ENCODE data around the gene ABCA13.

Gene ABCA13

DNA sequence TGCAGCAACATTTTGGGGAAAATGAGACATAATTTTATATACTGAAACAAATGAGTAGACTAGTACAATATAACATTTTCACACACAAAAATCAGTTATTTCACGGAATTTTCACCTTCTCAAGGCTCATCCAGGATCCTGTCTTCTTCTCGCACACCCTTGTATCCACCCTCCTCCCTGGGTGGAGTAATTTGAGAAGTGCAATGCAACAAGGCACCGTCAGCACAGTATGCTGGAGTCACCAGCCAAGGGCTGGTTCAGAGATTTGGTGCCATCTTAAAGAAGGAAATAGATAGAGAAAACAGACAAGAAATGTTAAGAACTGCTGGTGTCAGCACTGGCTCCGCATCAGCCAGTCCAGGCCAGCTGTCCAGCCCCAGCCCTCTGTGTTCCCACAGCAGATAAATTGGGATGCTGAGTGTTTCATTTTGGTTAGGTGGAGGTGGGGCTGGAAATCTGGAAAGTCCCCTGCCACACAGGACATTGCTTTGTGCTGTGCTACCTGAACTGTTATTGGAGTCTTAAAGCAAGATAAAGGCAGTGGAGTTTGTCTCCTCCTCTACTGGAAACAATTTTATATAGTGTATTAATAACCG lies 176.1 kb downstream of the ABCA13 start:
- DNase-seq (ENCODE audit: low read depth), result no peak
- H3K4me3 ChIP-seq (ENCODE audit: low read depth, low read length), result no peak overlapping the region

DNA sequence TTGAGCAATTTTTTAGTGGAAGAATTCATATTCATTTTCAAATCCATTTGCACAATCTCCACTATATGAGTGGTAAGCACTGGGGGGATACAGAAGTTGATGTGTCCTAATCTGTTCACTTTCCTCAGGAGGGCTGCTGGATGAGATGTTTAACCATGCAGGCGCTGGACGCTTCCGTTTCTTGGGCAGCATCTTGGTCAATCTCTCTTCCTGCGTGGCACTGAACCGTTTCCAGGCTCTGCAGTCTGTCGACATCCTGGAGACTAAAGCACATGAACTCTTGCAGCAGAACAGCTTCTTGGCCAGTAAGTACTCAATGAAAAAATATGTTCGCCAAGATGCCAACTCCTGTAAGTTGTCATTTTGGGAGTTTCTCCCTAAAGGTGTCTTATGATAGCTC lies 179.3 kb downstream of the ABCA13 start:
- no peak overlapping the region for H3K4me3 ChIP-seq (ENCODE audit: low read depth, low read length)
- no peak for DNase-seq (ENCODE audit: low read depth)

DNA sequence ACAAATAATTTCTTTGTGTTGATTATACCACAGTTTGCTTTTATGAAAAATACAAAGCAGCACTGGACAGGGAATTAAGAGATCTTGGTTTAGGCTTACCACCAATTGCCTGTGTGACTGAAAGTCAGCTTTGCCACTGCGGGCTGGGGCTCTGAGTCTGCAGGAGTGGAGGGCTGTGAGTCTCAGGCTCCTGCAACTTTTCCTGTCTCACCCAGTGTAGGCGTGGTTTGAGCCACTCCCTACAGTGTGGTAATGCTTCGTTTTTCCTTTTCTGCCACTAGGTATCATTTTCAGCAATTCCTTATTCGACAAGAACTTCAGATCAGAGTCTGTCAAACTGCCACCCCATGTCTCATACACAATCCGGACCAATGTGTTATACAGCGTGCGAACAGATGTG lies 180.6 kb downstream of the ABCA13 start:
- no peak overlapping the region for H3K4me3 ChIP-seq (ENCODE audit: low read depth, low read length)
- DNase-seq (ENCODE audit: low read depth), result no peak

DNA sequence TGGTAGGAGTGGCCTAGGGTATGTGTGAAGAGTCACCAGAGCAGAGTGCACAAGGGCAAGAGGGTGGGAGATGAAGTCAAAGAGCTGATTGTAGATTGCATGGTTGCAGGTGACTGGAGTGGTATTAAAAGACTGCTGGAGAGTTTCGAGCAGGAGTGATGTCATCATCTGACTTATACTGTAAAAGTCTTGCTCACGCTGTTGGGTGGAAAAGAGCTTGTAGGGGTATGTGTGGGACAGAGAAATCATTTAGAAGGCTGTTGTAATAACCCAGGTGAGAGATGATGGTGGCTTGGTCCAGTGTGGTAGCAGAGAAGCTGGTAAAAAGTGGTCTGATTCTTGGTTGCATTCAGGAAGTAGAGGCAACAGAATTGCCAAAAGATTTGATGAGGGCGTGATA lies 184.1 kb downstream of the ABCA13 start:
- no peak for DNase-seq (ENCODE audit: low read depth)
- H3K4me3 ChIP-seq (ENCODE audit: low read depth, low read length), result no peak overlapping the region

DNA sequence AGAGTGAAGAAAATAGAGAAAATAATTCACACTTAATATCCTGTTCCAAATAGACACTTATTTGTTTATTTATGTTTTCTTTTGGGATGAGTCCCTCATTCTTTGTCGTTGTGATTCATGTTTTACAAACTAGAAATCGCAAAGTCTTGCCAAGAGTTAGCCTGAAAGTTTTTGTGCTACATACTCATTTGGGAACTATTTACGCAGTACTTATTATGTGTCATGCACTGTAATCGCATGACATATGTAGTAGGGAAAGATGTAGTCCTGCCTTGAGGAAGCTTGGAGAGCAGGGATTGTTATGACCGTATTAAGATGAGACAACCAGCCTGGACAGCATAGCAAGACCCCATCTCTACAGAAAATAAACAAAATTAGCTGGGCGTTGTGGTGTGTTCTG lies 189.3 kb downstream of the ABCA13 start:
- no peak for DNase-seq (ENCODE audit: low read depth)
- H3K4me3 ChIP-seq (ENCODE audit: low read depth, low read length), result no peak overlapping the region

DNA sequence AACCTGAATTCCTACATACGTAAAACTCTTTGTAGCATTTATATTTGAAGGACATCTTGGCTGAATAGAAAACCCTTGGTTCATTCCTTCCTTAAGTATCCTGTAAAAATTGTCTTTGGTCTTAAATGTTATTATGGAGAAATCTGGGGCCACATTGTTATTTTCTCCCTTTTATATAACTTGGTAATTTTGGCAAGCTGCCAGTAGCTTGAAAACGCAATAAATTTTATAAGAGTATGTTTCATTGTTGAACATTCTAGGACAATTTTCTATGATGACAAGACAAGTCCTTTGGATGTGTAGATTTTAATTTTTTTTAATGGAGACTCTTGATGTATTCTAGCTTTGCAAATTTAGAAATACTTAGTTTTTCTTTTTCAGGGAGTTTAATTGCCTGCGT lies 191.9 kb downstream of the ABCA13 start:
- DNase-seq (ENCODE audit: low read depth), result no peak
- H3K4me3 ChIP-seq (ENCODE audit: low read depth, low read length), result no peak overlapping the region

DNA sequence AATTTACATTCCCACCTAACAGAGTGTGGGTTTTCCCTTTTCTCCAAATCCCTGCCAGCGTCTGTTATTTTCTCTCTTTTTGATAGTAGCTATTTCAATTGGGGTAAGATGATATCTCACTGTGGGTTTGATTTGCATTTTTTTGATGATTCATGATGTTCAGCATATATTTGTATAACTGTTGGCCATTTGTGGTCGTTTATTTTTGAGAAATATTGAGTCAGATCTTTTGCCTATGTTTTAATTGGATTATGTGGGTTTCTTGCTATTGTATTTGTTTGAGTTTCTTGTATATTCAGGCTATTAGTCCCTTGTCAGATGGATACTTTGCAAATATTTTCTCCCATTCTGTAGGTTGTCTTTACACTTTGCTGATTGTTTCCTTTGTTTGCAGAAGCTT lies 193.8 kb downstream of the ABCA13 start:
- no peak for DNase-seq (ENCODE audit: low read depth)
- no peak overlapping the region for H3K4me3 ChIP-seq (ENCODE audit: low read depth, low read length)

DNA sequence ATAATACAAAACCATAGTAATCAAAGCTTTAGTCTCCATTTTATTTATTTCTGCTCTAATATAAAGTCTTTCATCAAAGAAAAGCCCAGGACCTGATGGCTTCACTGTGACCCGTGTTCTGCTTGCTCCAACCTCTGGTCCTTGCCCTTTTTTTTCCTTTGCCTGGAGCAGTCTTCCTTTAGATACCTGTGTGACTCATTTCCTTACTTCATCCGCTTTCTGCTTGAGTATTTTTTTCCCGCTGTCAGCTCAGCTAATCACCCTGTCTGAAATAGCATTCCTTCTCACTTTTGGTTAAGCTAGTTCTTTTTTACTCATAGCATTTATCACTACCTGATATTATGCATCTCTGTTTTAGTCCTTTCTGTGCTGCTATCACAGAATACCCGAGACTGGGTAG lies 194.8 kb downstream of the ABCA13 start:
- no peak overlapping the region for H3K4me3 ChIP-seq (ENCODE audit: low read depth, low read length)
- no peak for DNase-seq (ENCODE audit: low read depth)

DNA sequence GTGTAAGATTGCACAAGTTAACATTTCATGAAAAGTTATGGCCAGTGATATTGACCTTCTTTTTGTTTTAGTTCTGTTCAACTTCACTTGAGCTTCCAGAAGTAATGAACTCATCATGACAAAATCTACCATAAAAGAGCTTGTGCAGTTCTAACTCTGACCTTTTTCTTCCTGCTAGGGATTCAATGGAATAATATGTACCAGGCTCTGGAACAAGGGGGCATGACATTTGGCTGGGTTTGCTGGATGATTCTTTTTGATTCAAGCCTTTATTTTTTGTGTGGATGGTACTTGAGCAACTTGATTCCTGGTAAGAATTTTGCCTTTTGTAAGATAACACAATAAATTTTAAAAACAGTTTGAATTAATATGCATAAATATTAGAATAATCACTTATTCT lies 205.0 kb downstream of the ABCA13 start:
- DNase-seq (ENCODE audit: low read depth), result no peak

DNA sequence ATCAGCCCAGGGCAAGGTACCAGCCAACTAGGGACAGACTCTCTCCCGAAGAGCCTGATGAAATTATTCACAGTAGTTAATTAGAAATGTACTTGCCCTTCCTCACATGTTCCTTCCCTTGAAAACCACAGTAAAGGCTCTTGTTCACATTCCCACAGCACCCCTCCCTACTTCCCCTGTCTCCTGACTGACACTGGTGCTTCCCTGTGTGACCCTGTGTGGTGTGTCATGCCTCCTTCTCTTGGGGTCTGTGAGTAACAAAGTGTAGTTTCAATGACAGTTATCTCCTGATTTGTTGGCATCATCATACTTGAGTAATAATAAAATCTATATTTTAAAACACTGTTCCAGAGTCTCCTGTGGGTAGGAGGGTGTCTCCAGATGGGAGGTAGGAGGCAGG lies 209.7 kb downstream of the ABCA13 start:
- H3K4me3 ChIP-seq (ENCODE audit: low read depth, low read length), result no peak overlapping the region
- DNase-seq (ENCODE audit: low read depth), result no peak

More for the DNA sequence above, 205.0 kb downstream of the ABCA13 start:
- no peak overlapping the region for H3K4me3 ChIP-seq (ENCODE audit: low read depth, low read length)

DNA sequence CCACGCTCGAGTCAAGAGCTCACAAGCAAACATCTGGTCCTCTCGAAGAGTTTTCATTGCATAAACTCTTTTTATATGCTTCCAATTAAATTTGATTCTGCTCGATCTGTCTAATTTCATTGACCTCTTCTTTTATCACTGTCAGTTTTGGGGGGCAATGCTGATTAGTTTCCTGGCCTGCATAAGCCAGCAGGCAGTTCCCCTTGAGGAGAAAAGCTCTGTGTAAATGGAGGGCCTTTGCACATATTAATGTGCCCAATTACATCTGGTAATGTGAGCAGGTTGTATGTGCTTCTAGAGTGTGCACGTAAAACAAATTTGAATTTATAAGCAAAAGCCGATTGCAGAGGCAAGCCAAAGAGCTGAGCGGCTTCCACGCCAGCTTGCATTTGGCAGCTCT lies 210.3 kb downstream of the ABCA13 start:
- H3K4me3 ChIP-seq (ENCODE audit: low read depth, low read length), result no peak overlapping the region
- DNase-seq (ENCODE audit: low read depth), result no peak

DNA sequence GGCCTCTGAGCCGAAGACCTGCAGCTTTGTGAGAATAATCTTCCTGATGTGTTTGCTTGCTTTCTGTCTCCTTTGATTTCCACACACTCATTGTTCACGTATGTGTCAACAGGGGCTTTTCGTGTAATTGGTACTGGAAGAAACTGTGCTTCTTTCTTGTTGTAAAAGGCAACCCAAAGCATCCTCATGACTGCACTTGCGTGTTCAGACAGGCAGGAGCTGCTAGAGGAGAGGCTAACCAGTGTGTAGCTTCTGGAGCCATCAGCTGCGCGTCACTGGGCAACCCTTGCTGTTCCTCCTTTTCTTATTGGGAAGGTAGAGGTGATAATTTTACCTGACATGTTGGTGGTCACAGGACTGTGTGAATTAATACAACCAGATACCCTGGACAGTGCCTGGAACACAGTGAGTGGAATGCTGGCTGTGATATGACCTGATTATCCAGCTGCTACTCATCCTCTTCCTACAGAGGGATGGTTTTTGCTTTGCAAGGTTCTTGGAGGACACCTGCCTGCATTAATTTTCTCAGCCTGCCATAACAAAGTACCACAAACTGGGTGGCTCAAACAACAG lies 213.0 kb downstream of the ABCA13 start:
- DNase-seq (ENCODE audit: low read depth), result no peak

DNA sequence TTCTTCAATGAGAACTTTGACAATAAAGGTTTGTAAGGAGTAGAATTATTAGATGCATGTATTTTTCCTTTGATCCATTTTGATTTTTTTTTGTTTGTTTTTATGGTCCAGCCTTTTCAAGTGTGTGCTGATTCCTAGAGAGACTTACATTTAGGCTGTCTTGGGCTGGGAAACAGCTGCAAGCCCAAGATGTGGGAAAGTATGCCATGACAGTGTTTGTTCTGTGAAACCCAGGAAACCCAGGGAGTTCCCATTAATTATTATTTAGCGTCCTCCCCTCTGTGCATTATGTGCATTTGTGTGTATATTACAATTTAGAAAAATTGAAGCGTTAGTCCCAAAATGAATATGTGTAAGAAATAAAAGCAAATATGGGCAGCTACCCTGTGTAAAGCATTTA lies 216.7 kb downstream of the ABCA13 start:
- DNase-seq (ENCODE audit: low read depth), result no peak
- H3K4me3 ChIP-seq (ENCODE audit: low read depth, low read length), result no peak overlapping the region

More for the DNA sequence above, 213.0 kb downstream of the ABCA13 start:
- H3K4me3 ChIP-seq (ENCODE audit: low read depth, low read length), result no peak overlapping the region

DNA sequence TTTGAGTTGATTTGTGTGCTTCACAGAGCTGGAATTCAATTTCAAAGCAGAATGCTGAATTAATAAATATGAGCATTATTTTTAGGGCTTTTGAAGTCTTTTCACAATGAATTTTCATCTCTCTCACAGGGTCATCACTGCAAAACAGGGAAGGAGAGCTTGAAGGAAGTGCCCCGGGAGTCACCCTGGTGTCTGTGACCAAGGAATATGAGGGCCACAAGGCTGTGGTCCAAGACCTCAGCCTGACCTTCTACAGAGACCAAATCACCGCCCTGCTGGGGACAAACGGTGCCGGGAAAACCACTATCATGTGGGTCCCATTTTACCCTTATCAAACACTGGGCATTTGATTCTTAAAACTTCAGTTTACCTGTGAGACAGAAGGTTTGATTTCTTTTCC lies 217.7 kb downstream of the ABCA13 start:
- no peak overlapping the region for H3K4me3 ChIP-seq (ENCODE audit: low read depth, low read length)
- DNase-seq (ENCODE audit: low read depth), result no peak

DNA sequence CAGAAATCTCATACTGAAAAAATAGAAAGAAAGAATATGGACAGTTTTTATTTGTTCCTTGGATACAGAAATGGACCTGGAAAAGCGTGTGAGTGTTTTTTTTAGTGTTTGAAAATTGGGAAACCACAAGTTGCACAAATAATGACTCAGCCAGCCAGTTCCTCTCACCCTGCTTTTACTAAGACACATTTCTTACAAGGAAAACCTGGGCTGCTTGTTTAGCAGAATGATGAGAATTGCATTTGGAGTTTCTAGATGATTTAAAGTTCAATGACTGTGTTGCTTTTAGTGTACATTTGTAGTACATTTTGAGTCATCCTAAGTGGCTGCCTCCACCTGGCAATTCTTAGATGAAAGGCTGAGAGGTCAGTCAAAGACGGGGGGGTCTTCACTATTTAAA lies 218.7 kb downstream of the ABCA13 start:
- no peak overlapping the region for H3K4me3 ChIP-seq (ENCODE audit: low read depth, low read length)
- DNase-seq (ENCODE audit: low read depth), result peak; percentile 12

DNA sequence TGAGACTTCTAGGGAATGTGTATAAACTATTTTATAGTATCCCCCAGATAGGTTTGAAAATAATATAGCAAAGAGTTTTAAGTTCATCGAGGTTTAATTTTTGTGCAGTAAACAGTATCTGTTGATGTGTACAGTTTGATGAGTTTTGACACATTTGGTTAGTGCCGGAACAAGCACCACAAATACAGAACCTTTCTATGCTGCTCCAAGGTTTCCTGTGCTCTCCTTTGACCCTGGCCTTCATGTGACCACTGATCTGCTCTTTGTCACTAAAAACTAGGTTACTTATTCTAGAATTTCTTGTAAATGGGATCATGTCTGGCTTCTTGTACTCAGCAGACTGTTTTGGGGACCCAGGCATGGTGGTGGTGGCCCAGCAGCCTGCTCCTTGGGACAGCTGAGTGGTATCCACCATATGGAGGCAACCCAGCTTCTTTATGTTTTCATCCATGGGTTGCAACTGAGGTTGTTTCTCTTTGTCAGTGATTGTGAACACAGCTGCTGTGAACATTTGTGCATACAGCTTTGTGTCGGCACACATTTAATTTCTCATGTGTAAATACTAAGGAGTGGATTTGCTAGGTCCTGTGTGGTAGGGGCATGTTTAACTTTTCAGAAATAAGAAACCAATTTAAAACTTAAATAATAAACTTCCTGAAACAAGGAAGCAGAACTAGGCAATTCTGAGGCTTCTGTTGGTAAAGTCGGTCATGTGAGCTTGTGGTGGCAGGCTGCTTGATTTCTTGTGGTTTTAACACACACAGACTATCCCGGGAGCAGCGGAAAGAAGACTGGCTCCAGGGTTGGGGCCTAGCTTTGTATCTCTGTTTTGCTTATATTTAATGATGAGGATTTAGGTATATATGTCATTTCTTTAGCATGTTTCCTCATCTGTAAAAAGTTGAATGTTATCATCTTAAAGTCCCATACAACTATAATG lies 219.4 kb downstream of the ABCA13 start:
- H3K4me3 ChIP-seq (ENCODE audit: low read depth, low read length), result no peak overlapping the region
- DNase-seq (ENCODE audit: low read depth), result no peak

DNA sequence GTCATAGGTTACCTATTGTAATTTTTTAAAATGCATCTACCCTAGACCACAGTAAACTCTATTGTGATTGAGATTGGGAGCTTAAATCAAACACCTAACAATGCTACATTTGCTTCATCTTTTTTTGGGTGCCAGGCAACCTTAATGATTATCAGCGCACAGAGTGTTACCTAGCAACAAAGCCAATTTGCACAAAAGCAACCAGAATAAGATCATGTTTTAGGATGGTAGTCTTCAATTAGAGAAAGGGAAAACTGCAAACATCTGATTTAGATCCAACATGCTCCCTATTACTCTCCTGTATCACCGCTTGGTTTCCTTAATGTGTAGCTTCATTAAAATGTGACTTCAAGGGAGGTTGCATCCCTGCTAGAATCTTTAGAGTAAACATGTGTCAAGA lies 226.9 kb downstream of the ABCA13 start:
- no peak for DNase-seq (ENCODE audit: low read depth)
- no peak overlapping the region for H3K4me3 ChIP-seq (ENCODE audit: low read depth, low read length)

DNA sequence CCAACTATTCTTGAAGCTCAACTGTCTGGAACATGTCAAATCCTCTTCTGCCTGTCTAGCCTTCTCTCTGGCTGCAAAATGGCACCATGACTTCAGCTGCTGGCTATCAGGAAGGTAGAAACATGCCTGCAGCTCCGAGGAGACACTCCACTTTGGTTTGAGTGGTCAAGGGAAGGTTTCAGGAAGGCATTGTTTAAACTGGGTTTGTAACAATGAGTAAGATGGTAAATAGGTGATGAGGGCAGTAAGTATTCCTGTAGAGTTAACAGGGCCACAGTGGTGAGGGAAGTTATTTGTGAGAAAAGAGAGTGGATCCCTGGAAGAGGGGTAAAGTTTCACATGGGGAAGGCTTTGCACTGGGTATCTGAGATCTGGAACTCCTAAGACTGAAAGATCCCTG lies 231.5 kb downstream of the ABCA13 start:
- H3K4me3 ChIP-seq (ENCODE audit: low read depth, low read length), result no peak overlapping the region
- DNase-seq (ENCODE audit: low read depth), result no peak

DNA sequence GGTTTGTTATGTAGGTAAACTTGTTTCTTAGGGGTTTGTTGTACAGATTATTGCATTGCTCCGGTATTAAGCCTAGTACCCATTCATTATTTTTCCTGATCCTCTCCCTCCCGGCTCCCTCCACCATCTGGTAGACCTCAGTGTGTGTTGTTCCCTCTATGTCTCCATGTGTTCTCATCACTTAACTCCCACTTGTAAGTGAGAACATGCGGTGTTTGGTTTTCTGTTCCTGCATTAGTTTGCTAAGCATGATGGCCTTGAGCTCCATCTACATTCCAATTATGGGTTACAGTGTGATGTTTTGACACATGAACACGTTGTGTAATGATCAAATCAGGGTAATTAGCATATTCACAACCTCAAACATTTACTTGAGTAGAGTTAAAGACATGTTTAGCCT lies 237.5 kb downstream of the ABCA13 start:
- no peak for DNase-seq (ENCODE audit: low read depth)
- H3K4me3 ChIP-seq (ENCODE audit: low read depth, low read length), result no peak overlapping the region

DNA sequence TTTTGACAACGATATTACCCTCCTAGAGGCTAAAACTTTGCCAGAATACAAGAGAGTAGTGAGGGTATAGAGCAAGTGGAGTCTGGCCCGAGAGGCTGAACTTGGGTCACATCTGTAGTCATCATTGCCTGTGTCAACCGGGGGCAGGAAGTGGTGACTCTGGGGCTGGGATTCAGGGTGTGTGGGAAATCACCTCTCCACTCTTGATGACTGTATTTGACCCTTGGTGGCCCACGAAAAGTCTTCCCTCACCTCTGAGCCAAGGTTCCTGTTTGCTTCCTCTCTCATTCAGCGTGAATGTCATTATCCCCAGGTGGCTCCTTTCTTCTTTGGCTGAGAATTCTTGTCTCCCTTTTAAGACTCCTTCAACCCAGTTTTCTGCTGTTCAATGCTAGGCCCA lies 240.4 kb downstream of the ABCA13 start:
- no peak for DNase-seq (ENCODE audit: low read depth)
- no peak overlapping the region for H3K4me3 ChIP-seq (ENCODE audit: low read depth, low read length)
